ENCODE data around the gene THUMPD1.
"Not testable (repeated sequence)": the region's sequence is repeated elsewhere in the genome, so short reads cannot be mapped to it uniquely, and the experiment has no call there.

The THUMPD1 gene

DNA sequence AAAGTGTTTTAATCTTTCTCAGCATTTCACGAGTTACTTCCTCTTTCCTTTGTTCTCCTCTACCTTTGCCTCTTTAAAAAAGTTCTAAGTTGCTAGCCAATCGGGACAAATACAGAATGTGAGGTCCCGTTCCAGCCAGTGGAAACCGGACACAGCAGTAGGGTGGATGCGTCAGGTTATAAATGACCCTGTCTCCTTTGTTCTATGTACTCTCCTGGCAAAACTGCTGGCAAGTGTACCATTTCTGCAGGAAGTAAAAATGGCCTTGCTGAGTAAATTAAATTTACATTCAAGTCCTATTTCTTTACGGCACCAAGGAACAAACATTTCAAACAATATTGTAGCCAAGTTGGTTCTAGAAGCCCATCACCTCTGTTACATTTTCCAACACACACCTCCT is 47.5 kb downstream of the THUMPD1 start:
- DNase-seq (ENCODE audit: low spot score) = not testable (repeated sequence)

- no peak for DNase-seq (ENCODE audit: low spot score)
These were observed 52.0 kb downstream of the THUMPD1 start for GRCh38 chr16:20689668-20690067.

DNA sequence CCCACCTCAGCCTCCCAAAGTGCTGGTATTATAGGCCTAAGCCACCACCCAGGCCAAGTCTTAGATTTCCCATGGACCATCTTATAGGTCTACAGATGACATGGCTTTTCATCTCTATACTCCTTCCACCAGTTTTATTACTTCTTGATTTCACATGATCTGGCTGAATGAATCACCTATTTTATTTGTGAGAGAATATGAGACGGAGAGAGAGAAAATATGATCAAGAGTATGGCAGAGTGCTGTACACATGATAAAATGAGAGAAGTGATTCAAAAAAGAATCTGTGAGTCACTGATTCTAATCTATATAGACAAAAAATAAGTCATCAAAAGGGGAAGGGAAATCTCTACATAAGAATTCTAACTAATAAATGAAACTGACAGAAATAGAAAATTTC is 57.8 kb downstream of the THUMPD1 start:
- DNase-seq (ENCODE audit: low spot score) = no peak
